HG02623 (cell line): ENCODE results near the gene TEKT2.

Experiments used
- ATAC-seq: cut with Tn5 transposase; IDR thresholded peaks from one replicate; pipeline ENCODE4 v1.9.1; 2021; ENCODE audit warnings: moderate library complexity; ENCODE audit not compliant: unreplicated experiment

TEKT2 gene

DNA sequence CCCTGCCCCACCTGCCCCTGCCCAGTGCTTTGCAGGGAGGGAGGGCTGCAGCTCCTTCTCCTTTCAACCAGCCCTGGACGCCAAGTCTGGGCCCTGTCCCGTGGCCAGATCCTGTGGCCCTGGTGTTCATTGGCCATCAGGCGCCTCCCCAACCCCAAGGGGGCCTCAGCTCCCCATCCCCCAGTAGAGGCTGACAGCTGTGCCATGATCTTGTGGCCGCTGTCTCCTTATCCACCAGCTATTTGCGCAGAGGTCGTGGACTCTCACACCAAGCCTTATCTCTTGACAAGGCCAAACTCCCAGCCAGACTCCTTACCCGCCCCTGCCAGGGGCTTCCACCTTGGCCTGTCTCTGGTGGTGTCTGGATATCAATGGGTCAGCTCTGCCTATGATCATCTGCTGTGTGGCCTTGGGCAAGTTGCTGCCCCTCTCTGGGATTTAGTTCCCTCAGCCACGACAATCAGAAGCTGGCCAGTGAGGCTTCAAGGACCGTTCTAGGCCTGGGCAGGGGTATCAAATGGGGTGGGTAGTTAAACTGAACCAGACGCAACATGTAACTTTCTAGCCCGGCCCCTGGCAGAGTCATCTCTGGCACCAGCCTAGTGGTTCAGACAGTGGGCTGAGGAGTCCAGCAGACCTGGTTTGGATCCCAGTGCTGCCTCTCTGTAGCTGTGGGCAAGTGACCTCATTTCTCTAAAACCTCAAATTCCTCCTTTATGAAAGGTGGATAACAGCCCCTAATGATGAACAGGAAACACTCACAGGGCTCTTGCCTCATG is 44.4 kb downstream of the TEKT2 start:
- no peak for ATAC-seq

DNA sequence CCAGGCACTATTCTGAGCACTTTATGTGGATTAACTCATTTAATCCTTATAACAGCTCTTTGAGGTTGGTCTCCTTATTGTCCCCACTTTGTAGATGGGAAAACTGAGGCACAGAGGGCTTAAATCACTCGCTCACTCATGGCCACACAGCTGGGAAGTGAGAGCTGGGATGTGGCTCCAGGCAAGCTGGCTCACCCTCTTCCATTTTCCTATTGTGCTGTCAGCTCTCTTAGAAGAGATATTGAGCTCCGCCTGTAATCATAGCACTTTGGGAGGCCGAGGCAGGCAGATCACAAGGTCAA is 45.0 kb downstream of the TEKT2 start:
- ATAC-seq = no peak

DNA sequence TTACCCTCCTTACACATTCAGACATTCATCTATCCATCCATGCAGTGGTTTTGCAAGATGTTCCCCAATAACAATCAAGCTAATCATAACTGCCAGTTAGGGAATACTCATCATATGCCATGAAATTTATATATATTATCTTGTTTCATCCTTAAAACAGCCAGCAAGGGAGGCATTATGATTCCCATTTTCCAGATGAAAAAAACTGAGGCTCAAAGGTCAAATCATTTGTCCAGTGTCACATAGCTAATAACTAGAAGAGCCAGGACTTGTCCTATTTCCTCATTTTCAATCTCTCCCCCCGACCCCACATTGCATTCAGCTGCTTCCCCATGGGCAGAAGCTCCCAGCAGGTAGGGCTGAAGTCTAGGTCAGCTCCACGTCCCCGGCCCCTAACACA is 48.1 kb downstream of the TEKT2 start:
- no peak for ATAC-seq

DNA sequence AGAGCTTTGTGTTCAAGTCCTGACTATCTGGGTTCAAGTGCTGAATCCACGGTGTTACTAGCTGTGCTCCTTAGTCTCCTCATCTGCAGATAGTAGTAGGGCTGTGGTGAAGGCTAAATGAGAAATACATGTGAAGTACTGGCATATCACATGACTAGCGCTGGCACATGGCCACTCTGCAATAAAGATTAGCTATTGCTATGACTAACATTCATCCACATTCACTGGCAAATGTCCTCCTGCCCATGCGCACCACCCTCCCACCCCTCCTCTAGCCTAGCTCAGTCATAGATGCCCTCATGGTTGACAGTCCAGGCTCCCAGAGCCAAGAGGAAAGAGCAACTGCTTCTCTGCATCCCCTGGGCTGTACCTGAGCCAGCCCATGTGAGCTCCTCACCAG is 49.6 kb downstream of the TEKT2 start:
- no peak for ATAC-seq

DNA sequence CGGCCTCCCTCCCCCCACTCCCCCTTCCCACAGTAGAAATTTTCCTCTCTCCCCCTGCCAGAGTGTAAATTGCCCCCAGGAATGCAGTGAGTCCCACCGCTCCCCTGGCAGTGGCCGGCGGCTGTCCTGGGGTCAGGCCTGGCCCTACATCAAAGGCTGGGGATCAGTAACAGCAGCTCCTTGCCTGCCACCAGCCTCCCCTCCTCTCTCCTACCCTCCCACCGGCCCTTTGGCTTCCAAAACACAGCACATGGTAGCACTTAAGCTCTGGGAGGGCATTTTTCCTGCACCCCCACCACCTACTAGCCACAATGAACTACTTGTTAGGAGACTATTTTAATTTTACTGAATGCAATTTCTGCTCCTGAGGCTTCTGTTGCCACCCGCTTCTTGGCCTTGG is 50.1 kb downstream of the TEKT2 start:
- ATAC-seq = no peak

DNA sequence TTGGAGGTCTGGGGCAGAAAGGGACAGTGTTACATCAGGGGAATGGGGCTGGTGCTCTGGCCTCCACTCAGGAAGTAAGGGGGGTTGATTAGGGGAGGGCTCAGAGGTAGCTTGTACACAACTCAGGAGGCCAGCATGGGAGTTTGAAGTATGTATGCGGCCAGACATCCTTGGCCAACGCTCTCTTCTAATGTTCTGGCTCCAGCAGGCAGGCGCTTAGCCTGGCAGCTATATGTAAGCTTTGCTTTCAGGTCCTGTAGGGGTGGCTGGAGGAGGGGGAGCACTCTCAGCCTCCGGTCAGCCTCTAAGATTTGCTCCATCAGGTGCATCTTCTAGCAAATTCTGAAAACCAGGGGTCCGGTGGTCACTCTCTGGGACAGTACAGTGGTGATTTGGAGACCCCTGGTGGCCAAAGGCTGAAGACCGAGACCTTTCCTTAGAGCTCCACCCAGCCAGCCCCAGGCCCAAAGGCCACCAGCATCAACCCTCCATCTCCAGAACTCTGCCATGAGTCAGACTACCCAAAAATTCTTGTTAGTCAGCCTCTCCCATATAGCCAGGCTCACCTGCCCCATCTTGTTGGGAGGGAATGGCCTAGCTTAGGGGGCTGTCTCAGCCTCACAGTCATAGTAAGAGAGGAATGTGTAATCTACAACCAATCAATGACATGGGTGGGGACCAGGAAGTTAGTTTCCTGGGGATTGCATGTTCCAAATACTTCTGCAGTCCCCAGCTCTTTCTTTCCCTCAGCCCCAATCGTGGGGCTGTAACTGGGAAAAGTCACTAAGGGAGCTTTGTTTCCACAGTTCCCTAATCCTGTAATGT is 50.8 kb downstream of the TEKT2 start:
- no peak for ATAC-seq

DNA sequence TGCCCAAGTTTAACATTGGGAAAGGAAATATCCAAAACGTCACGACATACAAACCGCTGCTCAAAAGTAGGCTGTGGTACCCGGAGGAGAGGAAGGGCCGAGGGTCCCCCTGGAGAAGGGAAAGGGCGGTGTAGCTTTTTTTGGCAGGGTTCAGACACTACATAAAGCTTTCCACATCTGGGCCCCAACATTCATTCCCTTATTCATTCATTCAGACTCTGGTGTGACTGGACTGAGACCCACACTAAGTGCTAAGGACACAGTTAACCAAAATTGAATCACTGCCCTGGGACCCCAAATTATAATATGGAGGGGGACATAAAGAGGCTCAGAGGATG is 51.4 kb downstream of the TEKT2 start:
- ATAC-seq = no peak

DNA sequence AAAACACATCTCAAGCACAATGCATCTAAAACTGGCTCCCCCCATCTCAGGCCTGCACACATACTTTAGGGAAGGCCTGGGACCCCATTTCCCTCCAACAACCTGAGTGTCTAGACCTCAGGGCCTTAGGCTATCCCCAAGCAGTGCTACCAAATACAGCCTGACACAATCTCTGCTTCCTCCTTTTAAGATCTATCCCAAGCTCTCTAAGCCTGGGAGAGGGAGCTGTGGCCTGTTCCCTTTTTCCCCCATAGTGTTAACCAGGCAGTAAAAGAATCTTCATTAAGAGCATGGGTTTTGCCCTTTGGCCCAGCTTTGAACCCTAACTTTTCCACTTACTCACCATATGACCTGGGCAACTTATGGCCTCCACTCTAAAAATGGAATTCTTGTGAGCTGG is 51.9 kb downstream of the TEKT2 start:
- no peak for ATAC-seq

DNA sequence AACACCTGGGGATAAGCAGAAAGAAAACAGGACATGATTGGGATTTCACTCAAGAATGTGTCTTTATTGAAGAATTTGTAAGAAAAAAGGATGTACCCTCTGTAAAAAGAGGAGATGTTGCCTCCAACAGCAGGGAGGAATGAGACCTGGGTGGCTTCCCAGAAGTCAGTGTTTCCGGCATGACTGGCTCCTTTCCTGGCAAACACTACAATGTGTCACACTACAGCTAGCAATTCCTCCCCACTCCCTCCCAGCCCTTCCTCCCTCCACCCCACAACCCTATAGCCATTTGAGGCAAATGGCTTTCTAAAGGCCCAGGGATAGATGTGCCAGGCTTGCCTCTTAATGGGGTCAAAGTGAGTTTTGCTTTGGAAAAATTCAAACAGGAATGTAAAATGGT is 52.6 kb downstream of the TEKT2 start:
- no peak for ATAC-seq

DNA sequence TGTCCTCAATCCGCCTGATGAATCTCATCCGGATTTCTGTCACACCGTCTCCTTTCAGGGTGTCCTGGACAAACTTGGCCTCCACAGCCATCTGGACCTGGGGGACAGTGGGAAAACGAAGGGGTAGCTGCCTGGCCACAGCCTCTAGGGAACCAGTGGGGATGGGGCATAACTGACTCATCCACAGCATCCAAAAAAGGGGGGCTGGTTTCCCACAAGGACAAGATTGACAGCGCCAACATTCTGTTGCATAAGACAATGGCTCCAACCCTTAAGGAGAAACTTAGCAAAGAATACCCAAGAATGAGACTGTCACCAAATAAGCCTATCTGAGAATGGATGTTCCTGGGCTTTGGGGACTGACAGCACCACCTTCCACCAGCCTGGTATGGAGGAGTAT is 53.3 kb downstream of the TEKT2 start:
- ATAC-seq = no peak

DNA sequence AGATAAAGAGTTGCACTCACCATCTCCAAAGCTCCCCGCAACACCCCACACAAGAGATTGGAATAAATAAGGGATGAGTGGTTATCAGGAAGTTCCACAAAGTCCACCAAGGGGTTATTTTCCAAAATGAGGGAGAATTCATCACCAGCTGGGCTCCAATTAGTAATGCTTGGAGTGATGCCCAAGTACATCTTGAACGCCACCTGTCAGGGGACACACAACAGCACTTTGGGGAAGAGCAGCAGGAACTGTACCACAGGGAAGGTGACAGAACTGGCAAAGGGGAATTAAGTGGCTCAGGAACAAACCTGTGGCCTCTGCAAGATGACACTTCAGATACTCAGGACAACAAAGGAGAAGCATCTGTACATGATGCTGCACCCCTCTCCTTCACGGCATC is 53.9 kb downstream of the TEKT2 start:
- ATAC-seq = no peak
